Caco-2 (cell line): ENCODE measurements around the gene STIM2. TPM values are rescaled to one million over a fixed set of nuclear protein-coding genes. Genes with fewer than 3 reads are reported as not detected.

Source experiments
- BruUV-seq: library from RNA; stranded (reverse); fragments of 400-500 nt; replicated peaks from 2 replicates; lab custom pipeline; 2021; lab: Mats Ljungman, UMichigan
- CTCF ChIA-PET: fragments of 300-600 bp; sonication (Branson Sonifier 250); formaldehyde crosslinking; loops from one replicate; lab custom pipeline; 2022; ENCODE audit warnings: antibody characterized with exemption; lab: Charles Lee
- POLR2A ChIA-PET: fragments of 300-600 bp; sonication (Branson Sonifier 250); formaldehyde crosslinking; loops from one replicate; lab custom pipeline; 2022; ENCODE audit warnings: antibody characterized with exemption; lab: Charles Lee
- DNase-seq, 2 experiments: peaks; one replicate each; pipeline versions ENCODE4 v3.0.0 to v3.0.0-alpha.2; 2020 to 2022
- H3K27me3 ChIP-seq: replicated peaks from 2 replicates; pipeline ENCODE4 v1.6.0; 2011; ENCODE audit warnings: low read length; ENCODE audit not compliant: control insufficient read depth, insufficient read depth
- H3K36me3 ChIP-seq: 2 replicates; pipeline ENCODE4 v1.5.1; 2011; ENCODE audit warnings: low read length; ENCODE audit not compliant: control insufficient read depth, insufficient read depth
- H3K4me1 ChIP-seq: fragments of 250-450 bp; sonication (Bioruptor Pico); 2 replicates; pipeline ENCODE4 v1.5.1; 2020; ENCODE audit warnings: mild to moderate bottlenecking
- H3K4me3 ChIP-seq: 2 replicates; pipeline ENCODE4 v1.5.1; 2011; ENCODE audit warnings: low read depth, mild to moderate bottlenecking, control low read depth, low read length
- H3K9me3 ChIP-seq: fragments of 250-450 bp; sonication (Bioruptor Pico); 2 replicates; pipeline ENCODE4 v1.5.1; 2020; ENCODE audit warnings: mild to moderate bottlenecking, moderate library complexity
- H3K27ac Mint-ChIP-seq: one replicate; pipeline ENCODE4 v1.8.0; 2022; ENCODE audit warnings: mixed read lengths; ENCODE audit not compliant: unreplicated experiment
- H3K27me3 Mint-ChIP-seq: one replicate; pipeline ENCODE4 v1.8.0; 2022; ENCODE audit warnings: mixed read lengths; ENCODE audit not compliant: insufficient read depth, unreplicated experiment
- H3K36me3 Mint-ChIP-seq: one replicate; pipeline ENCODE4 v1.8.0; 2022; ENCODE audit warnings: mild to moderate bottlenecking, mixed read lengths; ENCODE audit not compliant: insufficient read depth, unreplicated experiment
- H3K4me1 Mint-ChIP-seq: one replicate; pipeline ENCODE4 v1.8.0; 2022; ENCODE audit warnings: low read depth, mixed read lengths; ENCODE audit not compliant: unreplicated experiment
- H3K4me3 Mint-ChIP-seq: one replicate; pipeline ENCODE4 v1.8.0; 2022; ENCODE audit warnings: mild to moderate bottlenecking, moderate library complexity, mixed read lengths; ENCODE audit not compliant: unreplicated experiment
- H3K9me3 Mint-ChIP-seq: one replicate; pipeline ENCODE4 v1.8.0; 2022; ENCODE audit warnings: mixed read lengths; ENCODE audit not compliant: unreplicated experiment
- intact Hi-C: fragments of 100-400 bp; cut with micrococcal nuclease; formaldehyde crosslinking; loops from one replicate; pipeline ENCODE4 v1.10.0; 2022; ENCODE audit not compliant: unreplicated experiment
- total RNA-seq: library from RNA; stranded (reverse); gene quantifications from 2 replicates; pipeline ENCODE4 v1.2.3, GENCODE V29; 2022
- TF ChIP-seq, protein P1 (sequence below), 2 experiments: fragments of 200-600 bp in 1 of 2; IDR thresholded peaks; 1 replicate in 1 of 2; 2 replicates in 1 of 2; pipeline versions ENCODE4 v1.5.1 to v1.8.0; 2011 to 2022; ENCODE audit warnings: antibody characterized with exemption in 1 of 2, control low read depth in 1 of 2, inconsistent platforms in 1 of 2, low read depth in 1 of 2, low read length in 1 of 2, mild to moderate bottlenecking in 1 of 2, moderate library complexity in 1 of 2; ENCODE audit not compliant: insufficient read depth in 1 of 2, severe bottlenecking in 1 of 2, unreplicated experiment in 1 of 2

STIM2 gene
- total RNA-seq, 1 experiment from 2014 or later = 27.2 TPM

DNA sequence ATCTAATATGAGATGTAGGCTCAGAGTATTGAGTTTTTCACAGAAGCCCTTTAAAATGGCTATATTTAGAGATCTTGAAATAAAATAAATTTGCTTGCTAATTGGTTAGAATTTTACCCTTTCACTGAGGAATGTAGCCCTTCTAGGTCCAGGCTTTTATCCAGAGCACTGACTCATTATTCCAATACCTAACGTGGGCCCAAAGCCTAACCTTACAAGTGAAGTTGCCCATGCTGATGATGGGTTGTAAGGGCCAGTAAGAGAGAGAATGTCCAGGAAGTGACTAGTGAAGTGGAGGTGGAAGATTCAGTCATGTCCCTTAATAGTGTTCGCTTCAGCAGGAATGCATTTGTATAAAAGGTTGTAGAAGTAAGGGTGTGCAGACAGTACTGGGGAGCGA is 155.9 kb downstream of the STIM2 start:
- H3K4me3 Mint-ChIP-seq = no peak overlapping the region
- no peaks in the 10 kb centered on the region for H3K4me1 ChIP-seq
- TF ChIP-seq, protein P1, sequence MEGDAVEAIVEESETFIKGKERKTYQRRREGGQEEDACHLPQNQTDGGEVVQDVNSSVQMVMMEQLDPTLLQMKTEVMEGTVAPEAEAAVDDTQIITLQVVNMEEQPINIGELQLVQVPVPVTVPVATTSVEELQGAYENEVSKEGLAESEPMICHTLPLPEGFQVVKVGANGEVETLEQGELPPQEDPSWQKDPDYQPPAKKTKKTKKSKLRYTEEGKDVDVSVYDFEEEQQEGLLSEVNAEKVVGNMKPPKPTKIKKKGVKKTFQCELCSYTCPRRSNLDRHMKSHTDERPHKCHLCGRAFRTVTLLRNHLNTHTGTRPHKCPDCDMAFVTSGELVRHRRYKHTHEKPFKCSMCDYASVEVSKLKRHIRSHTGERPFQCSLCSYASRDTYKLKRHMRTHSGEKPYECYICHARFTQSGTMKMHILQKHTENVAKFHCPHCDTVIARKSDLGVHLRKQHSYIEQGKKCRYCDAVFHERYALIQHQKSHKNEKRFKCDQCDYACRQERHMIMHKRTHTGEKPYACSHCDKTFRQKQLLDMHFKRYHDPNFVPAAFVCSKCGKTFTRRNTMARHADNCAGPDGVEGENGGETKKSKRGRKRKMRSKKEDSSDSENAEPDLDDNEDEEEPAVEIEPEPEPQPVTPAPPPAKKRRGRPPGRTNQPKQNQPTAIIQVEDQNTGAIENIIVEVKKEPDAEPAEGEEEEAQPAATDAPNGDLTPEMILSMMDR (IDR thresholded peaks at IDR 0.05; ENCODE audit: insufficient read depth in 1 of 2, low read depth in 1 of 2, low read length in 1 of 2, severe bottlenecking in 1 of 2, unreplicated experiment in 1 of 2) = no peak
- H3K36me3 ChIP-seq = no peaks in the 10 kb centered on the region
- no peaks in the 10 kb centered on the region for H3K4me1 Mint-ChIP-seq
- H3K4me3 ChIP-seq = no peak overlapping the region
- no peaks in the 10 kb centered on the region for H3K9me3 Mint-ChIP-seq
- intact Hi-C loops = loop anchor here (10.0 kb wide), 1 partner anchor 232 kb away; no protein-coding TSS in a partner anchor
- ChIA-PET POLR2A (no interaction called here), CTCF (no interaction called here)
- no peaks in the 10 kb centered on the region for H3K9me3 ChIP-seq
- DNase-seq = no peak
- no peak overlapping the region for H3K27ac Mint-ChIP-seq
- no TSS peak for BruUV-seq
- H3K36me3 Mint-ChIP-seq = peaks cover 11% of the 10 kb centered on the region
- H3K27me3 ChIP-seq = no peaks in the 10 kb centered on the region
- H3K27me3 Mint-ChIP-seq = no peaks in the 10 kb centered on the region

GRCh38 chr4:27017623-27018022 is 157.0 kb downstream of the STIM2 start:
- H3K4me1 ChIP-seq = no peaks in the 10 kb centered on the region
- H3K27ac Mint-ChIP-seq = no peak overlapping the region
- intact Hi-C loops = loop anchor here (10.0 kb wide), 1 partner anchor 233 kb away; no protein-coding TSS in a partner anchor
- H3K27me3 ChIP-seq = no peaks in the 10 kb centered on the region
- ChIA-PET CTCF (interaction anchor here (0.6 kb wide), 1 partner anchor 32 kb away, joined by 3 read pairs; no protein-coding TSS in a partner anchor), POLR2A (no interaction called here)
- no peak overlapping the region for H3K4me3 ChIP-seq
- H3K27me3 Mint-ChIP-seq = no peaks in the 10 kb centered on the region
- H3K36me3 Mint-ChIP-seq = peaks cover 11% of the 10 kb centered on the region
- H3K36me3 ChIP-seq = no peaks in the 10 kb centered on the region
- DNase-seq = no peak
- TF ChIP-seq, protein P1 (IDR thresholded peaks at IDR 0.05; ENCODE audit: insufficient read depth in 1 of 2, low read depth in 1 of 2, low read length in 1 of 2, severe bottlenecking in 1 of 2, unreplicated experiment in 1 of 2) = no peak
- H3K4me1 Mint-ChIP-seq = no peaks in the 10 kb centered on the region
- no peaks in the 10 kb centered on the region for H3K9me3 ChIP-seq
- no TSS peak for BruUV-seq
- H3K4me3 Mint-ChIP-seq = no peak overlapping the region
- H3K9me3 Mint-ChIP-seq = no peaks in the 10 kb centered on the region

- intact Hi-C loops = loop anchor here (10.0 kb wide), 1 partner anchor 233 kb away; no protein-coding TSS in a partner anchor
- Histone ChIP-seq H3K36me3 (no peaks in the 10 kb centered on the region), H3K4me1 (no peaks in the 10 kb centered on the region), H3K4me3 (no peak overlapping the region), H3K9me3 (no peaks in the 10 kb centered on the region), H3K27me3 (no peaks in the 10 kb centered on the region)
- Mint-ChIP-seq H3K4me1 (no peaks in the 10 kb centered on the region), H3K27ac (no peak overlapping the region), H3K36me3 (peaks cover 11% of the 10 kb centered on the region), H3K9me3 (no peaks in the 10 kb centered on the region), H3K27me3 (no peaks in the 10 kb centered on the region), H3K4me3 (no peak overlapping the region)
- BruUV-seq = no TSS peak
- ChIA-PET CTCF (interaction anchor here (0.6 kb wide), 1 partner anchor 32 kb away, joined by 3 read pairs; no protein-coding TSS in a partner anchor), POLR2A (no interaction called here)
- DNase-seq = no peak
- TF ChIP-seq, protein P1 (IDR thresholded peaks at IDR 0.05; ENCODE audit: insufficient read depth in 1 of 2, low read depth in 1 of 2, low read length in 1 of 2, severe bottlenecking in 1 of 2, unreplicated experiment in 1 of 2) = no peak
Measured at GRCh38 chr4:27018076-27018475, 157.4 kb downstream of the STIM2 start.
